Smooth muscle cell (in vitro differentiated cells): ENCODE data around the gene DUS1L. TPM values are rescaled to one million over a fixed set of nuclear protein-coding genes. Genes with fewer than 3 reads are reported as not detected.
A peak's percentile ranks its signal among the peaks of the same experiment; 100 is the strongest.

Experiments
- DNase-seq: peaks from one replicate; lab custom pipeline; 2025; ENCODE audit not compliant: unreplicated experiment; lab: John Stamatoyannopoulos, UW
- H2AFZ ChIP-seq: fragments of 200-600 bp; sonication (generic); 2 replicates; pipeline ENCODE4 v1.6.0; 2016; ENCODE audit warnings: antibody characterized with exemption, low read depth, mild to moderate bottlenecking
- H3F3A ChIP-seq: fragments of 200-600 bp; sonication (generic); 2 replicates; pipeline ENCODE4 v1.6.0; 2017; ENCODE audit warnings: antibody characterized with exemption, low read depth
- H3K27ac ChIP-seq: fragments of 200-600 bp; sonication (generic); 2 replicates; pipeline ENCODE4 v1.5.1; 2016; ENCODE audit warnings: low read depth, mild to moderate bottlenecking
- H3K27me3 ChIP-seq: fragments of 200-600 bp; sonication (generic); 2 replicates; pipeline ENCODE4 v1.6.1; 2016; ENCODE audit warnings: low read depth, mild to moderate bottlenecking
- H3K36me3 ChIP-seq: fragments of 200-600 bp; sonication (generic); 2 replicates; pipeline ENCODE4 v1.5.1; 2016; ENCODE audit warnings: low read depth
- H3K4me1 ChIP-seq: fragments of 200-600 bp; sonication (generic); 2 replicates; pipeline ENCODE4 v1.5.1; 2016; ENCODE audit warnings: low read depth
- H3K4me2 ChIP-seq: fragments of 200-600 bp; sonication (generic); 2 replicates; pipeline ENCODE4 v1.6.0; 2016; ENCODE audit warnings: mild to moderate bottlenecking
- H3K4me3 ChIP-seq: fragments of 200-600 bp; sonication (generic); 2 replicates; pipeline ENCODE4 v1.5.1; 2016; ENCODE audit warnings: mild to moderate bottlenecking
- H3K79me2 ChIP-seq: fragments of 200-600 bp; sonication (generic); 2 replicates; pipeline ENCODE4 v1.6.0; 2016; ENCODE audit warnings: low read depth, mild to moderate bottlenecking
- H3K9ac ChIP-seq: fragments of 200-600 bp; sonication (generic); 2 replicates; pipeline ENCODE4 v1.6.0; 2016; ENCODE audit warnings: low read depth
- H3K9me3 ChIP-seq: fragments of 200-600 bp; sonication (generic); replicated peaks from 2 replicates; pipeline ENCODE4 v1.5.1; 2016; ENCODE audit warnings: low read depth
- H4K20me1 ChIP-seq: fragments of 200-600 bp; sonication (generic); 2 replicates; pipeline ENCODE4 v1.6.0; 2016; ENCODE audit warnings: low read depth
- CTCF ChIP-seq: fragments of 200-600 bp; sonication (generic); IDR thresholded peaks from 2 replicates; pipeline ENCODE4 v1.5.1; 2017; ENCODE audit warnings: borderline replicate concordance, mild to moderate bottlenecking, antibody characterized with exemption; ENCODE audit not compliant: insufficient read depth, poor library complexity, severe bottlenecking
- WGBS: methylation state at CpG from one replicate; pipeline ENCODE4 v1.1.7; 2016; ENCODE audit warnings: low lambda C conversion rate; 5-methylcytosine and 5-hydroxymethylcytosine counted together
- polyA plus RNA-seq: library from polyadenylated mRNA; unstranded; fragments of >200 nt; fragmentation: Nextera tagmentation; extraction: Ambion mirVana; gene quantifications from 2 replicates; pipeline ENCODE4 v1.2.1, GENCODE V29; 2016
- total RNA-seq: library from RNA; depleted of rRNA; stranded (reverse); fragments of >200 nt; gene quantifications from 2 replicates; pipeline ENCODE4 v1.2.3, GENCODE V29; 2014

Gene DUS1L
- total and polyA plus RNA-seq, 2 experiments from 2014 or later: 49.4 to 125 TPM

GRCh38 chr17:82108961-82109475 is 43.4 kb upstream of the DUS1L start:
- peaks cover 3% of the 10 kb centered on the region for H3F3A ChIP-seq
- no peak overlapping the region for H3K4me2 ChIP-seq
- no peak overlapping the region for H2AFZ ChIP-seq
- no peak overlapping the region for H3K9ac ChIP-seq
- H3K4me1 ChIP-seq: peaks cover 15% of the 10 kb centered on the region
- no peak for TF ChIP-seq CTCF
- WGBS: 97% methylated on average over 14 of the region's 14 CpGs
- H3K9me3 ChIP-seq: no peaks in the 10 kb centered on the region
- H3K36me3 ChIP-seq: no peaks in the 10 kb centered on the region
- H3K79me2 ChIP-seq: no peaks in the 10 kb centered on the region
- no peak for DNase-seq
- H3K4me3 ChIP-seq: no peak overlapping the region
- H3K27me3 ChIP-seq: no peaks in the 10 kb centered on the region
- H4K20me1 ChIP-seq: no peaks in the 10 kb centered on the region
- H3K27ac ChIP-seq: no peak overlapping the region

DNA sequence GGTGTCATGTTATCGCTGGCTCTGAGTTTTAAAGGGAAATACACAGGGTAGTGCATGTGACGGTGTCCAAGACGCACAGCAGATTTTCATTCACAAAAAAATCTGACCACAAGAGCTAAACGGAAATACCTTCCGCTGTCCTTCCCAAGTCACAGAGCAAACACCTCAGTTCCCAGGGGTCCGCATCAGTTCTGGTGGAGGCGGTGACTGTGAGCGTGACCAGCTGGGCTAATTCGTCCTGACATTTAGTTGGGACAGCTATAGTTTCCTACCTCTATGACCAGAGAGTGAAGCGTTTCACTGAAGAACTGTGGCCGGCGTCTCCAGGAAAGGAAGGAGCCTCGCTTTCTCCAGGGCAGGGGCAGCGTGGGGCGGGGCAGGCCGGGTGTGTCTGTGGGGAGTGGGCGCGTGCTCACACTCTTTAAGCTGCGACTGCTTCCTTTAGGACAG is 42.9 kb upstream of the DUS1L start:
- Histone ChIP-seq H3K27ac (no peak overlapping the region), H3K4me3 (no peak overlapping the region), H3K27me3 (no peaks in the 10 kb centered on the region), H3K79me2 (no peaks in the 10 kb centered on the region), H2AFZ (no peak overlapping the region), H4K20me1 (no peaks in the 10 kb centered on the region), H3K36me3 (no peaks in the 10 kb centered on the region), H3K4me2 (no peak overlapping the region), H3K4me1 (peaks cover 20% of the 10 kb centered on the region), H3F3A (peaks cover 3% of the 10 kb centered on the region), H3K9me3 (no peaks in the 10 kb centered on the region), H3K9ac (no peak overlapping the region)
- DNase-seq: no peak
- 96% methylated on average over 19 of the region's 19 CpGs for WGBS
- TF ChIP-seq CTCF: no peak

DNA sequence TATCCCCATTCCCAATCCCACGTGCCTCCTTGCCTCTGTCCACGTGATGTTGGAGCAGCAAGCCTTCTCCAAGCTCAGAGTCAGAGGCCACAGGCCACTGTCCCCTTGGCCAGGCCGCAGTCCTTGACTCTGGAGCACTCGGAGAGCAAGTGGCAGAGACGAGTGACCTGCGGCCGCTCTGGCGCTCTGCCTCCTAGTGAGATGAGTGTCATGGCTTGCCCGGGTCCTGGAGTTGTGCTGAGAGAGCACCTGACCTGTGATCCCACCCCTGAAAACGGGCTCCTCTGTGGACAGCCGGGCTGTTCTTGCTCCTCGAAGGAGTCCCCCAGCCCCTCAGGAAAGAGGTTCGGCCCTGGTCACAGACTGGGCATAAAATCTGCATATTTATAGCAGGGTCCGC is 42.4 kb upstream of the DUS1L start:
- H3K4me3 ChIP-seq: no peak overlapping the region
- H3K4me2 ChIP-seq: no peak overlapping the region
- 93% methylated on average over 14 of the region's 14 CpGs for WGBS
- H3K27ac ChIP-seq: no peak overlapping the region
- peaks cover 3% of the 10 kb centered on the region for H3F3A ChIP-seq
- no peaks in the 10 kb centered on the region for H3K27me3 ChIP-seq
- H3K79me2 ChIP-seq: no peaks in the 10 kb centered on the region
- no peaks in the 10 kb centered on the region for H4K20me1 ChIP-seq
- TF ChIP-seq CTCF: no peak
- H3K4me1 ChIP-seq: peaks cover 25% of the 10 kb centered on the region
- H2AFZ ChIP-seq: no peak overlapping the region
- no peak overlapping the region for H3K9ac ChIP-seq
- no peaks in the 10 kb centered on the region for H3K36me3 ChIP-seq
- H3K9me3 ChIP-seq: no peaks in the 10 kb centered on the region
- no peak for DNase-seq

- Histone ChIP-seq H3F3A (peaks cover 3% of the 10 kb centered on the region), H3K4me3 (no peak overlapping the region), H3K27ac (no peak overlapping the region), H3K27me3 (no peaks in the 10 kb centered on the region), H4K20me1 (no peaks in the 10 kb centered on the region), H3K36me3 (no peaks in the 10 kb centered on the region), H3K9me3 (no peaks in the 10 kb centered on the region), H2AFZ (no peak overlapping the region), H3K4me2 (no peak overlapping the region), H3K9ac (no peak overlapping the region), H3K4me1 (peaks cover 29% of the 10 kb centered on the region), H3K79me2 (no peaks in the 10 kb centered on the region)
- no peak for DNase-seq
- 93% methylated on average over 24 of the region's 24 CpGs for WGBS
- peak; percentile 18 for TF ChIP-seq CTCF
These were observed 41.8 kb upstream of the DUS1L start for GRCh38 chr17:82107341-82107860.
